HG02763 (cell line): Measurements from ENCODE around the gene RPL22L1.
"Not testable (repeated sequence)": the region's sequence is repeated elsewhere in the genome, so short reads cannot be mapped to it uniquely, and the experiment has no call there.

ENCODE experiments used
- ATAC-seq: cut with Tn5 transposase; IDR thresholded peaks from one replicate; pipeline ENCODE4 v1.9.1; 2021; ENCODE audit warnings: mild to moderate bottlenecking, moderate library complexity; ENCODE audit not compliant: unreplicated experiment

RPL22L1 gene

DNA sequence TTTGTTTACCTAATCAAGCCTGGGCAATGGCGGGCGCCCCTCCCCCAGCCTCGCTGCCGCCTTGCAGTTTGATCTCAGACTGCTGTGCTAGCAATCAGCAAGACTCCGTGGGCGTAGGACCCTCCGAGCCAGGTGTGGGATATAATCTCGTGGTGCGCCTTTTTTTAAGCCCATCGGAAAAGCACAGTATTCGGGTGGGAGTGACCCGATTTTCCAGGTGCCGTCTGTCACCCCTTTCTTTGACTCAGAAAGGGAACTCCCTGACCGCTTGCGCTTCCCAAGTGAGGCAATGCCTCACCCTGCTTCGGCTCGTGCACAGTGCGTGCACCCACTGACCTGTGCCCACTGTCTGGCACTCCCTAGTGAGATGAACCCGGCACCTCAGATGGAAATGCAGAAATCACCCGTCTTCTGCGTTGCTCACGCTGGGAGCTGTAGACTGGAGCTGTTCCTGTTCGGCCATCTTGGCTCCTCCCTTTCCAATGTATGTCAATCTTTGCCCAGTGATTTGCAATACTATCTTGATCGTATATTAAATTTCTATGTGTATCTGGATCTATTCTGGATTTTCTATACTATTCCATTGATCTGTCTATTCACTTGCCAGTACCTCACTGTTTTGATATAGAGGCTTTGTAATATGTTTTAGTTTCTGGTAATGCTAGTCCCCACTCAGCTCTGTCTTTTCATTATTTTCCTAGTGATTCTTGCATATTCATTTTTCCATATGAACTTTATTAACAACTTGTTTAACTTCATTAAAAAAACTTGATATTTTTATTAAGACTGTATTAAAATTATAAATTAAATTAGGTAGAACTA, 14.3 kb upstream of the RPL22L1 start:
- not testable (repeated sequence) for ATAC-seq

DNA sequence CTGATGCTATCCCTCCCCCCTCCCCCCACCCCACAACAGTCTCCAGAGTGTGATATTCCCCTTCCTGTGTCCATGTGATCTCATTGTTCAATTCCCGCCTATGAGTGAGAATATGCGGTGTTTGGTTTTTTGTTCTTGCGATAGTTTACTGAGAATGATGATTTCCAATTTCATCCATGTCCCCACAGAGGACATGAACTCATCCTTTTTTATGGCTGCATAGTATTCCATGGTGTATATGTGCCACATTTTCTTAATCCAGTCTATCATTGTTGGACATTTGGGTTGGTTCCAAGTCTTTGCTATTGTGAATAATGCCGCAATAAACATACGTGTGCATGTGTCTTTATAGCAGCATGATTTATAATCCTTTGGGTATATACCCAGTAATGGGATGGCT, 8.7 kb upstream of the RPL22L1 start:
- not testable (repeated sequence) for ATAC-seq

DNA sequence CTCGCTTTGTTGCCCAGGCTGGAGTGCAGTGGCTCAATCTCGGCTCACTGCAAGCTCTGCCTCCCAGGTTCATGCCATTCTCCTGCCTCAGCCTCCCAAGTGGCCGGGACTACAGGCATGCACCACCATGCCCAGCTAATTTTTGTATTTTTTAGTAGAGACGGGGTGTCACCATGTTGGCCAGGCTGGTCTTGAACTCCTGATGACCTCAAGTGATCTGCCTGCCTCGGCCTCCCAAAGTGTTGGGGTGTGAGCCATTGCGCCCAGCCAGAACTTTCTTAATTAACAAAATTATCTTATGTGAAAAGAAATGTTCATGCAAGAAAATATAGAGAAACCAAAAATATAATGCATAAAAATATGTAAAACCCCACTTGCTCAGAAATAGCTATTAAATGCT, 7.3 kb upstream of the RPL22L1 start:
- ATAC-seq: not testable (repeated sequence)

DNA sequence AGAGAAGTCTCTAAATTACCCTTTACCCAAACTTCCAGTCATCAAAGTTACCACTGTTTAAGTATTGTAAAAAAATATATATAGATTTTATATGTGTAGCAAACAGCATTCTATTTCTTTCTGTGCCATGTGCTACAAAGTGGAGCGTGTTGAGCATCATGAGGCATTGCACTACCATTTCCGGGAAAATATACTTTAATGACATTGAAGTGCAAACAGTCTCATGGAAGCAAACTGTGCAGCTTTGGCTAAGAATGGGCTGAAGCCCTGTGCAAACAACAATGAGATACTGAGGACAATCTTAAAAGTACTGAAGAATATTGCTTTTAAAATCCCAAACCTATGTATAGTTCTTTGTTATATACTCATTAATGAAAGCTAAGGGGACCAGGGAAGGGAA, 6.5 kb upstream of the RPL22L1 start:
- no peak for ATAC-seq

DNA sequence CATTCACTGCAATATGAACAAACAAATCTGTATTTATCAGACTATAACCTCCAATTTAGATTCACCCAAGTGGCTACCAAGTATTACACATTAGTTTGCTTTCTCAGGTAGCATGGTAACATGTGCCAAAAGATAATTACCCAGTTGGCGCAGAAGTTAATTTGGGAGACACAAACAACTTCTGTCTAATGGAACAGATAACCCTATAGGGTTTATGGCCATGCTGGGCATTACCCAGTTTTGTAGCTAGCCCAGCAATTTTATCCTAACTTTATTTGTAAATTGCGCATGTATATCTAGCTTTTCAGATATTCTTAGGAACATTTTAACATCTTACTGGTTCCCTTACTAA, 780 bp downstream of the RPL22L1 start:
- no peak for ATAC-seq

DNA sequence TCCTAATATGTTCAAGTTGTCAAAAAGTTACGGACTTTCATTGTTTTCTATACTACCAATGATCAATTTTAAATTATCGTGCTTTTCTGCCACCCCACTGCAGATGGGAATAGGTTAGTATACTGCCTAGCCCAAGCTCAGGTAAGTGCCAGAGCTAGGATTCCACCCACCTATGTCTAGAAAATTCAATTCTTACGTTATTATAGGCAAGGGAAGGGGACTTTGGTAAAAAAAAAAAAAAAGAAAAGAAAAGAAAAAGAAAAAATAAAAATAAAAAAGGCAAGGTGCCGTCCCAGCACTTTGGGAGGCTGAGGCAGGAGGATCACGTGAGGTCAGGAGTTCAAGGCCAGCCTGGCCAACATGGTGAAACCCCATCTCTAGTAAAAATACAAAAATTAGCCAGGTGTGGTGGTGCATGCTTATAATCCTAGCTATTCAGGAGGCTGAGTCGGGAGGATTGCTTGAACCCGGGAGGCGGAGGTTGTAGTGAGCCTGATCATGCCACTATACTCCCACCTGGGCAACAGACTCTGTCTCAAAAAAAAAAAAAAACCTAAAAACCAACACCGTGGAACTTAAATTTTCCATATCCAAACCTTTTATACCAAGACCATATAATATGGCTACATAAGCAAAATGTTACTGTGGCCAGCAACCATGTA, 1.3 kb downstream of the RPL22L1 start:
- no peak for ATAC-seq

DNA sequence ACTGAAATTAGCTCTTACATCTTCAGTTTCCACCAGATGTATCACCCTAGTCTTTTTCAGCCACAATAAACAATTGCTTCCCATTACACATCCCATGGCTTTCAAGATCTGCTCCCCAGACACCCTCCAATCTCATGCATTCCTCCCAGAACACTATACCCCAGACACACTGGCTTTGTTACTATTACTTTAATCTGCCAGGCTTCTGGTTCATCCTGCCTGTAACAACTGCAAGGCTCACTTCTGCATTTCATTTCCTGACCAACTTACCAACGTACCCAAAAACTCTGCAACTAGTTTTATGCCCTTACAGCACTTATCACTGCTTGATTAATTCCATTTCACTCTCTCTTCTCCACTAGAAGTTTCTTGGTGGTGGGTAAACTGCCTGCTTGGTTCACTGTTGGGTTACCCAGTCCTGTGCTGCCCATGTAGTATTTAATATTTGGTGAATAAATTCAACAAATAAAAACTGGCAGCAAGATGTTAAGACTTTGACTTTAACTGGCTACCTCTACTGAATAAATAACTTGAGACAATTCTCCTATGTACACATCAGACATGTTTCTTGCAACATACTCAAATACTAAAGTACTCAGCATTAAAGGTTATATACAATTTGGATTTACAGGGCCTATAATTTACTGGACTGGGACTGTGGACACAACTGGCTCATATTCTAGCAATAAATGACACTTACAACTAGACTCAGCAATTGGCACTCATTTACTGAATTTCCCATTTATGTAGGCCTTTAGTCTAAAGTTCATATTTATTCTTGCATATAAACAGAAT, 2.7 kb downstream of the RPL22L1 start:
- no peak for ATAC-seq

DNA sequence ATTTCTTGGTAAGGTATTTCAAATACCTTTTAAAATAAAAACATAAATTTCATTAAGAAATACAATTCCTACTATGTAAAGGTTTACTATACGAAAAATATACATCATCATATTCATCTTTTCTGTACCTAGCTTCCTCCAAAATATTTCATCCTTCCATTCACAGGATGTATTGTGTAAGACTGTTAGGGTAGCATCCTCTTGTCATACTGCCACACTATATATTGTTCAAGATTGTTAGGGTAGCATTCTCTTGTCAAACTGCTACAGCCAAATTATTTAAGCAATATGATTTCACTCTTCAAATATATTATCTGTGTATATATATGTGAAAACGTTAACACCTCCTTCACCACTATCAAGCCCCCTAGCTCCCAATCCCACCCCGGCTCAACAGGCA, 3.5 kb downstream of the RPL22L1 start:
- no peak for ATAC-seq

DNA sequence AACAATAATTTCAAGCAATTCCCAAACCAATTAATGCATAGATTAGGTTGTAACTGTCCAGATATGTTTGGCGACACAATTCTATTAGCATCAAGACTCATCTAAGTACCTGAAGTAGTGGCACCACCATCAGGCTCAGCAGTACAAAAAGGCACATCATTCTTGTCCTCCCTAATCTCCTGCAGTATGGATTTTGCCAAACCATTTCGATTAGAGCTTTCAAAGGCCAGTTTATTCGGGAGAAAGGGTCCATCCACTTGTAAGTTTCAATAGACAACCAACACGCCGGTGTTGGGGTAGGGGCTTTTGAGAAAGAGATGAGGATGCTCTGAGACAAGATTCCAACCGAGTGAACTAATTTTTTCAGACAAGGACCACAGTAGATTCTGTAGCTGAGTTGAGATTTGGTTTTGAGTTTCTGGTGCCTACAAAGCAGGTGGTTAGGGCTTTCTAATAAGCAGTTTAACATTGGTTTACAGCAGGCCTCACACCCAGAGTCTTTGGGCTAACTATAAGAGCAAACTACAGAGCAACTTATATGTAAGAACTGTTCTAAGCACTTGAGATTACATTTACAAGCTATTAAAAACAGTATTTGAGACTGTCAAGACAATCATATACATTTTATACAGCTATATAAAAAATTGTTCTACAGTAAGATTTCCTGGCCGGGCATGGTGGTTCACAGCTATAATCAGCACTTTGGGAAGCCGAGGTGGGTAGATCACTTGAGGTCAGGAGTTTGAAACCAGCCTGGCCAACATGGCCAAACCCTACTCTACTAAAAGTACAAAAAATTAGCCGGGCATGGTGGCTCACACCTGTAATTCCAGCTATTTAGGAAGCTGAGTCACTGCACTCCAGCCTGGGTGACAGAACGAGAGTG, 4.5 kb downstream of the RPL22L1 start:
- no peak for ATAC-seq

DNA sequence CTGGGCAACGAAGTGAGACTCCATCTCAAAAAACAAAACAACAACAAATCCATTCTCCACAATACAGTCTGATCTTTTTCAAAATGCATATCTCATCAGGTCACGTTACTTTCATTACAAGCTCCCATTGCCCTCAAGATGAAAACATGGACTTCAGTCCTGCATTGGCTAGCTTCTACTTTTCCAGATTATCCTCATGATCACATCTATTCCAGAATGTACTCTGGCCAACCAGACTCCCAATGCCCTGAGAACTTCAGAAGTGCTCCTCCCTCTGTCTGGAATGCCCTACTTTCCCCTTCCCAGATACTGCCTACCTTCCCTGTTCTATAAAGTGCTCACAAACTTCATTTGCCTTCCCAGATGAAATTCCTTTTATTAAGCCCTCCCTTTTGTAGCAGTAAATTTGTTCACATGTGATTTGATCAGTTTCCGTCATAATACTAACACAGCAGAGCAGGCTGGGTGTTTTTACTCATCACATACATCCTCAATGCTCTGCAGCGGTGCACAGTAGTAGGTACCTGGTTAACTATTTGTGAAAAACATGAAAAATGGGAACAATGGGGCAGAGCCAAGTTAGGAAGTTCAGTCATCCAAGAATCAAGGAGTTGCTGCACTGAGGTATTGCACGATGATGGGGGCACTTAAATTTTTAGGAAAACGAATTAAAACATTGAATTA, 5.3 kb downstream of the RPL22L1 start:
- no peak for ATAC-seq

DNA sequence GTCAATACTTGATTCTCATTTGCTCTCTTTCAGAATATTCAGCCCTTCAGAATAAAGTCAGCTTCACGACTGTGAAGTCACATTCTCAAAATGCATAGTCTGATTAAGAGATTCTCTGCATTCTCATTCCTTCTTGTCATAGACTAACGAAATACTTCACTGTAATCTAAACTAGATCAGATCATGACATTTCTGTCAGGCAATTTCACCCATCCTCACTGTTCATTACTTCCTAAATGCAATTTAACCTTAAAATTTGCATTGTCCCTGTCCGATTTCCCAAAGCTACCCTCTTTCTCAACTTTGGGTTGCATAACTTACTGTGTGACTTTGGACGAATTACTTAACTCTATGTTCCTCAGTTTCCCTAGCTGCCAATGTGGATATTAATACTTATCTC, 6.2 kb downstream of the RPL22L1 start:
- no peak for ATAC-seq

DNA sequence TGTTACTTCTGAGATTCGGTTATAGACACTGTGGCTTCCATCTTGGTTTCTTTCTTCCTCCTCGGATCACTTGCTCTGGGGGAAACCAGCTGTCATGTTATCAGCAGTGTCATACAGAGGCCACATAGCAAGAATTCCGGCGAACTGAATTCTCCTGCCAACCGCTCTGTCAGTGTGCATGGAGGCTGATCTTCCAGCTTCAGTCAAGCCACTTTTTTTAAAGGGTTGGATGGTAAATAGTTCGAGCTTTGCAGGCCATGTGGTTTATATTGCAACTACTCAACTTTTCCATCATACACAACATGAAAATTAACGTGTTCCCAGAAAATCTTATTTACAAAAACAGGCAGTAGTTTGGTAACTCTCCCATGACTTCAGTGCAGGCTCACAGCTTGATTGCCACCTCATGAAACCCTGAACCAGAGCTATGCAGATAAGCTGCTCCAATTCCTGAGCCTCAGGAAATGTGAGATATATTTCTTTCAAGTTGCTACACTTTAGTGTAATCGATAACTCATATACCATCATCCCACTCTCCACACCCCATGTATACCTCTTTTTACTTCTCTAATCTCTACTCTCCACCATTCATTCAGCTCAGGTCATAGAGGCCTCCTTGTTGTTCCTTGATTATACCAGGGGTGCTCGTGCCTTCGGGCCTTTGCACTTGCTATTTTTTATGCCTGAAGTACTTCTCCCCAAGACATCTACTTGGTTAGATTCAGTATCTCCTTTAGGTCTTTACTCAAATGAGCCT, 7.2 kb downstream of the RPL22L1 start:
- ATAC-seq: no peak

DNA sequence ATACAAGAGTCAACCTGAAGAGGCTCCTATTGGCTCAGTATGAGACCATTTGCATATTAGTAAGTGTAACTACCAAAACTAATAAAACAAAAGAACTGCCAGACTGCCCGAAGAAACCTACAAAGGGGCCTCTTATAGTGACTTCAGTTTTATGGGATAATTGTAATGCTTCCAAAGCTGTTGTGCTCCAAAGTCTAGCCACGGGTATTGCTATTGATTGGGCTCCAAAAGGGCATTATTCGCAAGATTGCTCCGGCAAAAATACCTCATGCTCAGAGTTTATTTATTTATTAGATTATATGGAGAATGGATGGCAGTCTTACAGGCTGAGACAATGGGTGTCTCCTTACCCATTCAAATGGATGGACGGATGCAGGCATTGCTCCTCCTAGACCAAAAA, 11.4 kb downstream of the RPL22L1 start:
- ATAC-seq: no peak

DNA sequence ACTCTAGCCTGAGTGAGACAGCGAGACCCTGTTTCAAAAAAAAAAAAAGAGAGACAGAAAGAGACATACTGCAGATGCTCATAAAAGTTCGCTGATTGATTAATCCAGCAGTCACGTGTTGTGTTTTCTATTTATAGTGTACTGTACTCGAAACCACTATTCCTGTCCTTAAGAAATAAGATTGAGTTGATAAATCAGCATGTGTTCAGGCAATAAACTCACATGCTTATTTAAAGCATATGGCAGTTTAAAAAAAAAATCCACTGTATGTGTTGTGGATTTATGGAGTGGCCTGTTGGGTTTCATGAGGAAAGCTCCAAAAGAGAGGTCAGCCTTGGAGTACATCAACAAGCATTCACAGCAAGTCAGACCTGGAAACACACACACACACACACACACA, 17.7 kb downstream of the RPL22L1 start:
- no peak for ATAC-seq

DNA sequence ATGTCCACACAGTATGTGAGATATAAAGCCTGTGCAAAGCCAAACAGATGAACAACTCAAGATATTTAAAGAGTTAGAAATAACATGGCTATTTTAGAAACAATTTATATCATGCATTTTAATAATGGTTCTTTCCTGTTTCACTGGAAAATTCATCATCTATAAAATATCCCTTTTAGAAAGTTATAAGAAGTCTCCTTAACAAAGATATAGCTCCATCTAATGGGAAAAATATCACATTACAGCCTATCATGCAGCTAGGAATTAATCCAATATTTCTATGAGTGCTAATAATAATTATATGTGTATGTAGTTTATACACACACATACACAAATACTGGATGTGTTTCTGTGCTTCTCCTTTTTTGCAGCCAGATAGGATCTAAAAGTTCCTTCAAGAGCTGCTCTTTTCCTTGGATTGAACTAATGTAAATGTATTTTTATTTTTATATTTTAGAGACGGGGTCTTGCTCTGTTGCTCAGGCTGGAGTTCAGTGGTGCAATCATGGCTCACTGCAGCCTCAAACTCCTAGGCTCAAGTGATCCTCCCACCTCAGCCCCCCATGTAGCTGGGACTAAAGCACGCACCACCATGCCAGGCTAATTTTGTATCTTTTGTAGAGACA, 21.6 kb downstream of the RPL22L1 start:
- ATAC-seq: no peak

DNA sequence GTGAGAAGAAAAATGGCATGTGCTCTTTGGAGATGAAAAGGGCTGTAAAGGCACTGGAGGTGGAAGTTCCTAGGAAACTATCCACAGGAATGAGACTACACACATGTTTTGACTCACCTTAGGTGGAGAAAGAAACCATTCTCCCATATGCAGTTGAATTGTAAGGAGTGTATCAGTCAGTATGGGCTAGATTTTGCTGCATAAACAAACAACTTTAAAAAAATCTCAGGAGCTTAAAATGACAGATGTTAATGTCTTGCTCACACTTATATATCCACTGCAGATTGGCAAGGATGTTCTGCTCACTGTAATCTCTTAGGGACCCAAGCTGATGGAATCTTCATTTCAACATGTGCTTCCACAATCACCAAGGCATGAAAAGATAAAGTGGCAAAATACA, 25.6 kb downstream of the RPL22L1 start:
- no peak for ATAC-seq

DNA sequence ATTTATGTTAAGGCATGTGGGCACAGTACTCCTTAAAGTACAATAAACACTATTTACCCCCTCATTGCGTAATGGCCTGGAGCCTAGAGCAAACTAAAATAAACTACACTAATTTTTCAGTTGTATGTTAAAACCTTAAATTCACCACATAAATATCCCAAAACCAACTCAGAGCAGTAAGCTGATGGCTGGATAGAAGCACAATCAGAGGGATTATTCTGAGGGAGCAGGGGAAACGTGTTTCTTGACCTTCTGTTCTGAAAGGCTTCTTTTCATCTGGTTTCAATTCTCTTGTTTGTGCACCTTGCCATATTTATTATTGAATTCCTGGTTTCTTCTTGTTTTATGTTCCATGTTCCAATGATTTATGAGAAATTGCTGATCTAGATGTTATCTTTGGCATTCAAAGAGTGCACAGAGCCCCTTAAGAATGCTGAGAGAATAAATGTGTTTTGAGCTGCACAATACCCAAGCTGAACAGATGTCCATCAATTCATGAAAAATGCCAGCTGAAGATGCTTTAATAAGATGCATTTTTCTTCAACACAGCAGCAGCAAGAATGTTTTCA, 29.6 kb downstream of the RPL22L1 start:
- no peak for ATAC-seq

DNA sequence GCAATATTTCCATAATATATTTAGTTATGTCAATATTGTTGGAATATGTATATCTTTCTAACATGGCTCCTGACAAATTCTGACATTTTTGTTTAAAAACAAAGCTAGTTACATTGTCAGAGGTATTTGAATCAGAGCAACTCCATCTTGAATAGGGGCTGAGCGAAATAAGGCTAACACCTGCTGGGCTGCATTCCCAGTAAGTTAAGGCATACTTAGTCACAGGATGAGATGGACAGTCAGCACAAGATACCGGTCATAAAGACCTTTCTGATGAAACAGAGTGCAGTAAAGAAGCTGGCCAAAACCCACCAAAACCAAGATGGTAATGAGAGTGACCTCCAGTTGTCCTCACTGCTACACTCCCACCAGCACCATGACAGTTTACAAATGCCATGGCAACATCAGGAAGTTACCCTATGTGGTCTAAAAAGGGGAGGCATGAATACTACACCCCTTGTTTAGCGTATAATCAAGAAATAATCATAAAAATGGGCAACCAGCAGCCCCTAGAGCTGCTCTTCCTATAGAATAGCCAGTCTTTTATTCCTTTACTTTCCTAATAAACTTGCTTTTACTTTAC, 30.4 kb downstream of the RPL22L1 start:
- ATAC-seq: no peak
